K562 (cell line): ENCODE data around the gene LATS2. TPM values are rescaled to one million over a fixed set of nuclear protein-coding genes. Genes with fewer than 3 reads are reported as not detected.

Source experiments
- GATAD2B ChIP-seq: fragments of 450-650 bp; IDR thresholded peaks from 2 replicates; pipeline ENCODE4 v1.6.1; 2017; ENCODE audit warnings: mild to moderate bottlenecking, borderline replicate concordance
- MAZ ChIP-seq, 2 experiments: fragments of 450-650 bp in 1 of 2; sonication (generic) in 1 of 2; formaldehyde crosslinking; IDR thresholded peaks in 1 of 2; conservative IDR thresholded peaks in 1 of 2; 2 replicates each; pipeline versions ENCODE4 v1.4.0 to v1.5.0; 2020; ENCODE audit warnings: mild to moderate bottlenecking in 1 of 2, missing genetic modification reagents in 1 of 2
- RFX1 ChIP-seq: fragments of 450-650 bp; IDR thresholded peaks from 2 replicates; pipeline ENCODE4 v1.6.1; 2016; ENCODE audit warnings: mild to moderate bottlenecking, moderate library complexity
- TBP ChIP-seq: optimal IDR thresholded peaks from 2 replicates; pipeline ENCODE3; 2011; ENCODE audit warnings: low read depth, low read length, improper control_type of control experiment
- ZBTB40 ChIP-seq, 2 experiments: fragments of 450-650 bp in 1 of 2; sonication (generic) in 1 of 2; formaldehyde crosslinking in 1 of 2; IDR thresholded peaks; 2 replicates each; pipeline versions ENCODE4 v1.7.1 to v1.9.0; 2016 to 2022; ENCODE audit warnings: inconsistent platforms in 1 of 2, mild to moderate bottlenecking in 1 of 2, missing genetic modification reagents in 1 of 2
- polyA plus RNA-seq, 8 experiments: library from polyadenylated mRNA; depleted of rRNA in 4 of 8; stranded (reverse) in 5 of 8; unstranded in 3 of 8; fragments of >200 nt; fragmentation: Nextera tagmentation in 2 of 8; fragmentation: Illumina TruSeq in 1 of 8; extraction: Ambion mirVana in 2 of 8; extraction: Trizol in 1 of 8; gene quantifications; 2 replicates each; pipeline versions ENCODE4 v1.2.1 to v1.2.3, GENCODE V29; 2011 to 2014; ENCODE audit warnings: inconsistent platforms in 1 of 8, missing spikeins in 1 of 8
- total RNA-seq, 7 experiments: library from RNA; depleted of rRNA in 6 of 7; stranded (reverse); fragments of >200 nt in 6 of 7; fragmentation: Illumina TruSeq in 2 of 7; extraction: Trizol in 2 of 7; gene quantifications; 2 replicates each; pipeline versions ENCODE4 v1.2.1 to v1.2.3, GENCODE V29; 2011 to 2021; ENCODE audit warnings: low replicate concordance in 1 of 7
- TF ChIP-seq, protein P1 (sequence below): fragments of 450-650 bp; IDR thresholded peaks from 2 replicates; pipeline ENCODE4 v1.6.1; 2016; ENCODE audit warnings: low read depth
- TF ChIP-seq, protein P2 (sequence below): fragments of 200-800 bp; sonication (Bioruptor generic); IDR thresholded peaks from 2 replicates; pipeline ENCODE4 v1.6.1; 2017; ENCODE audit warnings: missing genetic modification characterization, missing compliant biosample characterization

LATS2 gene
- total and polyA plus RNA-seq, 9 of the 15 experiments (the other 6 are each of a cell fraction or from before 2014, with no cell fraction given) = 0.18 to 3.7 (median 0.76) TPM

GRCh38 chr13:21061029-21061763 lies at the start of gene LATS2 (continued):
- TF ChIP-seq, protein P1, sequence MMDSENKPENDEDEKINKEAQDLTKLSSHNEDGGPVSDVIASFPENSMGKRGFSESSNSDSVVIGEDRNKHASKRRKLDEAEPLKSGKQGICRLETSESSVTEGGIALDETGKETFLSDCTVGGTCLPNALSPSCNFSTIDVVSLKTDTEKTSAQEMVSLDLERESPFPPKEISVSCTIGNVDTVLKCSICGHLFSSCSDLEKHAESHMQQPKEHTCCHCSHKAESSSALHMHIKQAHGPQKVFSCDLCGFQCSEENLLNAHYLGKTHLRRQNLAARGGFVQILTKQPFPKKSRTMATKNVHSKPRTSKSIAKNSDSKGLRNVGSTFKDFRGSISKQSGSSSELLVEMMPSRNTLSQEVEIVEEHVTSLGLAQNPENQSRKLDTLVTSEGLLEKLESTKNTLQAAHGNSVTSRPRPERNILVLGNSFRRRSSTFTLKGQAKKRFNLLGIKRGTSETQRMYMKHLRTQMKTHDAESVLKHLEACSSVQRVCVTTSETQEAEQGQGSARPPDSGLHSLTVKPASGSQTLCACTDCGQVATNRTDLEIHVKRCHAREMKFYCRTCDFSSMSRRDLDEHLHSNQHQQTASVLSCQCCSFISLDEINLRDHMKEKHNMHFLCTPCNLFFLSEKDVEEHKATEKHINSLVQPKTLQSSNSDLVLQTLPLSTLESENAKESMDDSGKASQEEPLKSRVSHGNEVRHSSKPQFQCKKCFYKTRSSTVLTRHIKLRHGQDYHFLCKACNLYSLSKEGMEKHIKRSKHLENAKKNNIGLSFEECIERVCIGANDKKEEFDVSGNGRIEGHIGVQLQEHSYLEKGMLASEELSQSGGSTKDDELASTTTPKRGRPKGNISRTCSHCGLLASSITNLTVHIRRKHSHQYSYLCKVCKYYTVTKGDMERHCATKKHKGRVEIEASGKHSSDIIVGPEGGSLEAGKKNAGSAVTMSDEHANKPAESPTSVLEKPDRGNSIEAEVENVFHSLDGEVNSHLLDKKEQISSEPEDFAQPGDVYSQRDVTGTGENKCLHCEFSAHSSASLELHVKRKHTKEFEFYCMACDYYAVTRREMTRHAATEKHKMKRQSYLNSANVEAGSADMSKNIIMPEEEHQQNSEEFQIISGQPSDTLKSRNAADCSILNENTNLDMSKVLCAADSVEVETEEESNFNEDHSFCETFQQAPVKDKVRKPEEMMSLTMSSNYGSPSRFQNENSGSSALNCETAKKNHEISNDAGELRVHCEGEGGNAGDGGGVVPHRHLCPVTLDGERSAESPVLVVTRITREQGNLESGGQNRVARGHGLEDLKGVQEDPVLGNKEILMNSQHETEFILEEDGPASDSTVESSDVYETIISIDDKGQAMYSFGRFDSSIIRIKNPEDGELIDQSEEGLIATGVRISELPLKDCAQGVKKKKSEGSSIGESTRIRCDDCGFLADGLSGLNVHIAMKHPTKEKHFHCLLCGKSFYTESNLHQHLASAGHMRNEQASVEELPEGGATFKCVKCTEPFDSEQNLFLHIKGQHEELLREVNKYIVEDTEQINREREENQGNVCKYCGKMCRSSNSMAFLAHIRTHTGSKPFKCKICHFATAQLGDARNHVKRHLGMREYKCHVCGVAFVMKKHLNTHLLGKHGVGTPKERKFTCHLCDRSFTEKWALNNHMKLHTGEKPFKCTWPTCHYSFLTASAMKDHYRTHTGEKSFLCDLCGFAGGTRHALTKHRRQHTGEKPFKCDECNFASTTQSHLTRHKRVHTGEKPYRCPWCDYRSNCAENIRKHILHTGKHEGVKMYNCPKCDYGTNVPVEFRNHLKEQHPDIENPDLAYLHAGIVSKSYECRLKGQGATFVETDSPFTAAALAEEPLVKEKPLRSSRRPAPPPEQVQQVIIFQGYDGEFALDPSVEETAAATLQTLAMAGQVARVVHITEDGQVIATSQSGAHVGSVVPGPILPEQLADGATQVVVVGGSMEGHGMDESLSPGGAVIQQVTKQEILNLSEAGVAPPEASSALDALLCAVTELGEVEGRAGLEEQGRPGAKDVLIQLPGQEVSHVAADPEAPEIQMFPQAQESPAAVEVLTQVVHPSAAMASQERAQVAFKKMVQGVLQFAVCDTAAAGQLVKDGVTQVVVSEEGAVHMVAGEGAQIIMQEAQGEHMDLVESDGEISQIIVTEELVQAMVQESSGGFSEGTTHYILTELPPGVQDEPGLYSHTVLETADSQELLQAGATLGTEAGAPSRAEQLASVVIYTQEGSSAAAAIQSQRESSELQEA = no peak
- peak; percentile 21 for TF ChIP-seq TBP
- peak; percentile 92 to 97 for TF ChIP-seq MAZ (CRISPR knock-in tag; conservative IDR thresholded peaks at IDR 0.05 in 1 of 2, IDR thresholded peaks at IDR 0.05 in 1 of 2)
- TF ChIP-seq ZBTB40 (IDR thresholded peaks at IDR 0.05) = no peak
- TF ChIP-seq ZBTB40 (CRISPR knock-in tag; IDR thresholded peaks at IDR 0.05) = no peak
- TF ChIP-seq, protein P2, sequence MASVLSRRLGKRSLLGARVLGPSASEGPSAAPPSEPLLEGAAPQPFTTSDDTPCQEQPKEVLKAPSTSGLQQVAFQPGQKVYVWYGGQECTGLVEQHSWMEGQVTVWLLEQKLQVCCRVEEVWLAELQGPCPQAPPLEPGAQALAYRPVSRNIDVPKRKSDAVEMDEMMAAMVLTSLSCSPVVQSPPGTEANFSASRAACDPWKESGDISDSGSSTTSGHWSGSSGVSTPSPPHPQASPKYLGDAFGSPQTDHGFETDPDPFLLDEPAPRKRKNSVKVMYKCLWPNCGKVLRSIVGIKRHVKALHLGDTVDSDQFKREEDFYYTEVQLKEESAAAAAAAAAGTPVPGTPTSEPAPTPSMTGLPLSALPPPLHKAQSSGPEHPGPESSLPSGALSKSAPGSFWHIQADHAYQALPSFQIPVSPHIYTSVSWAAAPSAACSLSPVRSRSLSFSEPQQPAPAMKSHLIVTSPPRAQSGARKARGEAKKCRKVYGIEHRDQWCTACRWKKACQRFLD (CRISPR knock-in tag) = no peak
- no peak for TF ChIP-seq RFX1
- TF ChIP-seq GATAD2B = no peak
